NT2/D1 (cell line): ENCODE measurements around the gene SEPTIN12.

Experiments used
- DNase-seq: peaks from one replicate; pipeline ENCODE4 v3.0.0-alpha.2; 2011; ENCODE audit warnings: low read depth, low spot score
- H3K27me3 ChIP-seq: 2 replicates; pipeline ENCODE4 v1.6.0; 2011; ENCODE audit warnings: mild to moderate bottlenecking; ENCODE audit not compliant: insufficient read length, insufficient read depth
- H3K36me3 ChIP-seq: 2 replicates; pipeline ENCODE4 v1.6.1; 2011; ENCODE audit warnings: mild to moderate bottlenecking, low read length, mixed read lengths; ENCODE audit not compliant: insufficient read depth, insufficient read length
- H3K4me1 ChIP-seq: 2 replicates; pipeline ENCODE4 v1.5.1; 2011; ENCODE audit not compliant: insufficient read depth, insufficient read length
- H3K4me3 ChIP-seq: 2 replicates; pipeline ENCODE4 v1.5.1; 2011; ENCODE audit warnings: low read depth; ENCODE audit not compliant: insufficient read length
- H3K9ac ChIP-seq: 2 replicates; pipeline ENCODE4 v1.6.0; 2011; ENCODE audit warnings: low read depth; ENCODE audit not compliant: insufficient read length
- H3K9me3 ChIP-seq: 2 replicates; pipeline ENCODE4 v1.5.1; 2011; ENCODE audit warnings: mild to moderate bottlenecking, low read length; ENCODE audit not compliant: insufficient read depth
- SUZ12 ChIP-seq: IDR thresholded peaks from 2 replicates; pipeline ENCODE4 v1.6.1; 2011; ENCODE audit not compliant: insufficient read length, insufficient read depth; ENCODE audit errors: extremely low read depth
- YY1 ChIP-seq: IDR thresholded peaks from 2 replicates; pipeline ENCODE4 v1.6.1; 2011; ENCODE audit not compliant: insufficient read length, insufficient read depth
- ZNF274 ChIP-seq: IDR thresholded peaks from 2 replicates; pipeline ENCODE4 v1.6.1; 2011; ENCODE audit warnings: mild to moderate bottlenecking, low read depth, low read length

Gene SEPTIN12

GRCh38 chr16:4760221-4760910 lies 27.8 kb downstream of the SEPTIN12 start:
- Histone ChIP-seq H3K9me3 (peaks cover 4% of the 10 kb centered on the region; the same call in 1 of the 2 replicates), H3K27me3 (no peaks in the 10 kb centered on the region), H3K4me1 (no peaks in the 10 kb centered on the region), H3K4me3 (no peak overlapping the region), H3K9ac (no peak overlapping the region), H3K36me3 (peaks cover 85% of the 10 kb centered on the region)
- DNase-seq, result no peak
- TF ChIP-seq SUZ12, result no peak
- no peak for TF ChIP-seq ZNF274
- no peak for TF ChIP-seq YY1

GRCh38 chr16:4755687-4756086 lies 32.5 kb downstream of the SEPTIN12 start:
- Histone ChIP-seq H3K36me3 (peaks cover 84% of the 10 kb centered on the region), H3K27me3 (no peaks in the 10 kb centered on the region), H3K4me3 (no peak overlapping the region), H3K9me3 (peaks cover 7% of the 10 kb centered on the region; the same call in 1 of the 2 replicates), H3K9ac (no peak overlapping the region), H3K4me1 (no peaks in the 10 kb centered on the region)
- TF ChIP-seq ZNF274 (no peak), YY1 (no peak), SUZ12 (no peak)
- no peak for DNase-seq

DNA sequence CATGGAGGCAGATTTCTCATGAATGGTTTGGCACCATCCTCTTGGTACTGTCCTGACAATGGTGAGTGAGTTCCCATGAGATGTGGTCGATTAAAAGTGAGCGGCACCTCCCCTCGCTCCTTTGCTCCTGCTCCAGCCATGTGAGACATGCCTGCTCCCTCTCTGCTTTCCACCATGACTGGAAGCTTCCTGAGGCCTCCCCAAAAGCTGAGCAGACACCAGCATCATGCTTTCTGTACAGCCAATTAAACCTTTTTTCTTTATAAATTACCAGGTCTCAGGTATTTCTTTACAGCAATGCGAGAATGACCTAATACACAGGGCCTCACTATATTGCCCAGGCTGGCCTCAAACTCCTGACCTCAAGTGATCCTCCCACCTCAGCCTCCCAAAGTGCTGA lies 33.3 kb downstream of the SEPTIN12 start:
- TF ChIP-seq YY1 (no peak), ZNF274 (no peak), SUZ12 (no peak)
- Histone ChIP-seq H3K27me3 (no peaks in the 10 kb centered on the region), H3K9me3 (peaks cover 7% of the 10 kb centered on the region; the same call in 1 of the 2 replicates), H3K36me3 (peaks cover 81% of the 10 kb centered on the region), H3K9ac (no peak overlapping the region), H3K4me3 (no peak overlapping the region), H3K4me1 (no peaks in the 10 kb centered on the region)
- no peak for DNase-seq

GRCh38 chr16:4753227-4753626 lies 34.9 kb downstream of the SEPTIN12 start:
- Histone ChIP-seq H3K4me1 (no peaks in the 10 kb centered on the region), H3K9me3 (peaks cover 7% of the 10 kb centered on the region; the same call in 1 of the 2 replicates), H3K9ac (no peak overlapping the region), H3K27me3 (no peaks in the 10 kb centered on the region), H3K4me3 (no peak overlapping the region), H3K36me3 (peaks cover 83% of the 10 kb centered on the region)
- no peak for DNase-seq
- TF ChIP-seq YY1, result no peak
- TF ChIP-seq ZNF274, result no peak
- no peak for TF ChIP-seq SUZ12

GRCh38 chr16:4752351-4753100 lies 35.6 kb downstream of the SEPTIN12 start:
- peaks cover 77% of the 10 kb centered on the region for H3K36me3 ChIP-seq
- no peak overlapping the region for H3K9ac ChIP-seq
- peaks cover 7% of the 10 kb centered on the region; the same call in 1 of the 2 replicates for H3K9me3 ChIP-seq
- TF ChIP-seq YY1 (no peak), ZNF274 (no peak), SUZ12 (no peak)
- no peaks in the 10 kb centered on the region for H3K4me1 ChIP-seq
- no peaks in the 10 kb centered on the region for H3K27me3 ChIP-seq
- DNase-seq, result no peak
- H3K4me3 ChIP-seq, result no peak overlapping the region

DNA sequence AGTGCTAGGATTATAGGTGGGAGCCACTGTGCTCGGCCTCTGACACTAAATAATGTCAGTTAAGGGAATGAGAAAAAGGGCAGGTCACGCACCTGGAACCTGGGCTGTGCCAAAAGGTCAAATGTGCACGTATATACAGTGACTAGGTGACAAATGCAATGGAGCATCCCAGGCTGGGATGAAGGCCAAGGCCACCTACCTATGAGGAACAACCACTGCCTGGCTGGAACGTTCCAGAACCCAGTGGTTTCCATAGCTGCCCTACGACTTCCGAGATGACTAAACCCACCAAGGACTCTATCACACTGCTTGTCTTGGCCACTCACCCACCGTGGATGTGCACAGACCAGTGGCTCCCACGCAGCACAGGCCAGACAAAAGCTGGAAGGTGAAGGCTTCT lies 37.2 kb downstream of the SEPTIN12 start:
- H3K9me3 ChIP-seq, result peaks cover 6% of the 10 kb centered on the region; the same call in 1 of the 2 replicates

DNA sequence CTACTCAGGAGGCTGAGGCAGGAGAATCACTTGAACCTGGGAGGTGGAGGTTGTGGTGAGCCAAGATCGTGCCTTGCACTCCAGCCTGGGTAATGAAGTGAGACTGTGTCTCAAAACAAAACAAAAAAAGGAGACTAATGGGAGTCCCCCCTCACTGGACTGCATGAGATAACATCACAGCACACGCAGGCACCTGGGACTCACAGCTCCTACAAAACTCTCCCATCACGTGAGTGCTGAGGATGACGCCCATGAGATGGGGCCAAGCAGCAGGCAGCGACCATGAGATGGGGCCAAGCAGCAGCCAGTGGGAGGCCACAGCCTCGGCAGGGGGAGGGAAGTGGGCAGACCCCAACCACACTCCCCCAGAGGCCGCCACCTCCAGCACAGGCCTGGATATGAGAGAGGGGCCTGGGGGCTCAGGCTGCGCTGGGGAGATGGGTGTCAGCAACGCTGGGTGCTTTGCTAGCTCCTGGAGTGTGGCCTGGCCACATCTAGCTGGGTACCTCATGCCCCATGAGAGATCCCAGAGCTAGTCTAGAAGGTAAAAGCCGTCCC lies 38.4 kb downstream of the SEPTIN12 start:
- Histone ChIP-seq H3K27me3 (no peaks in the 10 kb centered on the region), H3K4me1 (peaks cover 3% of the 10 kb centered on the region), H3K9me3 (peaks cover under 1% of the 10 kb centered on the region; the same call in 1 of the 2 replicates), H3K9ac (no peak overlapping the region), H3K4me3 (no peak overlapping the region), H3K36me3 (peaks cover 56% of the 10 kb centered on the region)
- DNase-seq, result no peak
- TF ChIP-seq YY1 (no peak), ZNF274 (no peak), SUZ12 (no peak)

More for the DNA sequence above, 37.2 kb downstream of the SEPTIN12 start:
- Histone ChIP-seq H3K9ac (no peak overlapping the region), H3K27me3 (no peaks in the 10 kb centered on the region), H3K4me3 (no peak overlapping the region), H3K36me3 (peaks cover 66% of the 10 kb centered on the region), H3K4me1 (no peaks in the 10 kb centered on the region)
- TF ChIP-seq YY1 (no peak), ZNF274 (no peak), SUZ12 (no peak)
- no peak for DNase-seq
